H1 (cell line): ENCODE measurements around the gene SART1. TPM values are rescaled to one million over a fixed set of nuclear protein-coding genes. Genes with fewer than 3 reads are reported as not detected.

Experiments
- CEBPB ChIP-seq: IDR thresholded peaks from 2 replicates; pipeline ENCODE4 v1.6.1; 2012; ENCODE audit warnings: low read depth, low read length
- EP300 ChIP-seq, 2 experiments: IDR thresholded peaks; 1 replicate in 1 of 2; 2 replicates in 1 of 2; pipeline ENCODE4 v1.6.1; 2011 to 2012; ENCODE audit warnings: low read depth in 2 of 2, low read length in 2 of 2, mild to moderate bottlenecking in 2 of 2, borderline replicate concordance in 1 of 2, inconsistent platforms in 1 of 2, moderate library complexity in 1 of 2
- HDAC6 ChIP-seq: IDR thresholded peaks from one replicate; pipeline ENCODE4 v1.7.1; 2012; ENCODE audit warnings: low read depth, mild to moderate bottlenecking, inconsistent platforms, low read length, moderate library complexity
- MAFK ChIP-seq: IDR thresholded peaks from 2 replicates; pipeline ENCODE4 v1.6.1; 2012; ENCODE audit warnings: low read depth, mild to moderate bottlenecking, improper control_type of control experiment, low read length
- MAX ChIP-seq: IDR thresholded peaks from 2 replicates; pipeline ENCODE4 v1.6.1; 2012; ENCODE audit warnings: inconsistent platforms
- POU5F1 ChIP-seq: IDR thresholded peaks from 2 replicates; pipeline ENCODE4 v1.6.1; 2011; ENCODE audit warnings: low read depth, mild to moderate bottlenecking, low read length, moderate library complexity
- RFX5 ChIP-seq: IDR thresholded peaks from 2 replicates; pipeline ENCODE4 v1.6.1; 2011; ENCODE audit warnings: low read depth, low read length, improper control_type of control experiment, borderline replicate concordance
- SIX5 ChIP-seq: IDR thresholded peaks from 2 replicates; pipeline ENCODE4 v1.6.1; 2011; ENCODE audit warnings: mild to moderate bottlenecking, low read depth, low read length
- SP1 ChIP-seq: IDR thresholded peaks from 2 replicates; pipeline ENCODE4 v1.6.1; 2011; ENCODE audit warnings: low read depth, low read length
- polyA plus RNA-seq, 7 experiments: library from polyadenylated mRNA; depleted of rRNA in 3 of 7; stranded (reverse) in 5 of 7; unstranded in 2 of 7; fragments of >200 nt in 5 of 7; fragments of 200-250 nt in 2 of 7; gene quantifications; 1 replicate in 5 of 7; 2 replicates in 1 of 7; 4 replicates in 1 of 7; pipeline versions ENCODE4 v1.2.1 to v1.2.3, GENCODE V29; 2011 to 2013; ENCODE audit warnings: missing spikeins in 2 of 7, mixed read lengths in 2 of 7
- total RNA-seq: library from RNA; stranded (reverse); fragmentation: NEBNext Ultra II Directional; extraction: Animal tissue kit (Norgen Biotek cat#: 25700); gene quantifications from 2 replicates; pipeline ENCODE4 v1.2.1, GENCODE V29; 2021

SART1 gene
- total and polyA plus RNA-seq, 2 of the 8 experiments (the other 6 are each of a cell fraction or from before 2014, with no cell fraction given) = 9.7 to 46.1 TPM

- TF ChIP-seq CEBPB (no peak), SP1 (0 out of 2 replicates have a peak, but pooled peaks have one; percentile 29), POU5F1 (0 out of 2 replicates have a peak, but pooled peaks have one; percentile 45), HDAC6 (no peak), RFX5 (no peak), SIX5 (no peak), MAFK (no peak), EP300 (IDR thresholded peaks at IDR 0.05; ENCODE audit: borderline replicate concordance in 1 of 2, low read depth in 2 of 2, low read length in 2 of 2) (no peak), MAX (no peak)
These were observed 15.5 kb upstream of the SART1 start (continued) for GRCh38 chr11:65945941-65946558.
